Cardiac fibroblast (primary cell): ENCODE results near the gene DESI1.

Experiments
- DNase-seq, 2 donors: peaks; one replicate each; pipeline versions ENCODE4 v3.0.0 to v3.0.0-alpha.2; 2010; ENCODE audit warnings: low read depth in 2 of 2
- H3K4me3 ChIP-seq, 2 donors: replicated peaks in 1 of 2; 1 replicate in 1 of 2; 2 replicates in 1 of 2; pipeline ENCODE4 v1.5.1; 2011; ENCODE audit warnings: low read depth in 2 of 2, low read length in 2 of 2, mild to moderate bottlenecking in 2 of 2, moderate library complexity in 1 of 2
- CTCF ChIP-seq: IDR thresholded peaks from one replicate; pipeline ENCODE4 v1.5.1; 2011; ENCODE audit warnings: low read depth, mild to moderate bottlenecking, low read length, inconsistent platforms

Gene DESI1

GRCh38 chr22:41551877-41552582 lies 68.8 kb downstream of the DESI1 start:
- TF ChIP-seq CTCF, result no peak
- DNase-seq, result no peak

GRCh38 chr22:41550952-41551491 lies 69.8 kb downstream of the DESI1 start:
- DNase-seq, result no peak
- no peak overlapping the region for H3K4me3 ChIP-seq
- TF ChIP-seq CTCF, result no peak

More at GRCh38 chr22:41551877-41552582, 68.8 kb downstream of the DESI1 start:
- H3K4me3 ChIP-seq, result no peak overlapping the region

GRCh38 chr22:41548830-41549211 lies 72.0 kb downstream of the DESI1 start:
- TF ChIP-seq CTCF, result no peak
- DNase-seq, result no peak
- H3K4me3 ChIP-seq, result no peak overlapping the region
